Erythroblast (primary cell): Measurements from ENCODE around the gene IFIT1B.

ENCODE experiments used
- GATA1 ChIP-seq: IDR thresholded peaks from 2 replicates; pipeline ENCODE4 v1.6.1; 2011; ENCODE audit warnings: low read depth, mild to moderate bottlenecking, control low read depth, low read length, moderate library complexity
- POLR2A ChIP-seq: IDR thresholded peaks from 2 replicates; pipeline ENCODE4 v1.6.1; 2011; ENCODE audit warnings: mild to moderate bottlenecking, low read length

DNA sequence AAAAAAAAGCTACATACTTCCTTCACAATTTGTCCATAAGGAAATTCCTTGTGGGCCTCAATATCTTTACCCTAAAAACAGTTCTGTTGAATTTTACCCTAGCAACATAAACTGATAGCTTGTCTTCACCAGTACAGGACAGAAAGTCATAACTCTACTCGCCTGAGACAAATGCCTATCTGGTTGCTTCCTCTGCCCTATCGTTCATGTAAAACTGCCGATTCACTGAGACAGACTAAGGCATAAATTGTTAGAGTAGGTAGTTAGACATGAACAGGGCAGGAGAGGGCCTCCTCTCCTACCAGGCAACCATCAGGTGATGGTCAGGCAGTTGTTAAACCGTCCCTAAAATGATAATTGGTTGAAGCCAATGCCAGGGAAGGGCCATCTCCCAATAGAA is 25.1 kb upstream of the IFIT1B start:
- TF ChIP-seq POLR2A (no peak), GATA1 (no peak)
